Measurements from ENCODE around the gene MAPK12. TPM values are rescaled to one million over a fixed set of nuclear protein-coding genes. Genes with fewer than 3 reads are reported as not detected.

MAPK12 gene
- total RNA-seq, 1 donor from 2014 or later = 25.5 TPM

DNA sequence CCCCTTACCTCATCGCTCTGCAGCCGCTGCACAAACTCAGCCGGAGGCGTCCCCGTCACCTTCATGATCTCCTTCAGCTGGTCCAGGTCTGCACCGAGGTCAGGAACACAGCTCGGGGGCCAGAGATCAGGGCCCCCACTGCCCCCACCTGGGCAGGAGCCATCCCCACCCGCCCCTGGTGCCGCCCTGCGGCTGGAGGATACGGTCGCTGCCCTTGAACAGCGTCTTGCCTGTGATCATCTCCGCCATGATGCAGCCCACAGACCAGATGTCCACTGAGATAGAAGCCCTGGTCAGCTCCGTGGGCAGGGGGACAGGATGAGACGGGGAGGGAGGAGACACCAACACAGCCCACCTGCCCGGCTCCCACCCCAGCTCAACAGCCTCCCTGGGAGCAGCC is 5.9 kb downstream of the MAPK12 start:
- H3K36me3 ChIP-seq (ENCODE audit: control insufficient read depth, insufficient read depth, low read length) = peaks cover 2% of the 10 kb centered on the region
- no peak for DNase-seq (ENCODE audit: low read depth)
- no peaks in the 10 kb centered on the region for H3K27me3 ChIP-seq (ENCODE audit: control insufficient read depth, insufficient read depth, low read length)
- TF ChIP-seq, protein P1, sequence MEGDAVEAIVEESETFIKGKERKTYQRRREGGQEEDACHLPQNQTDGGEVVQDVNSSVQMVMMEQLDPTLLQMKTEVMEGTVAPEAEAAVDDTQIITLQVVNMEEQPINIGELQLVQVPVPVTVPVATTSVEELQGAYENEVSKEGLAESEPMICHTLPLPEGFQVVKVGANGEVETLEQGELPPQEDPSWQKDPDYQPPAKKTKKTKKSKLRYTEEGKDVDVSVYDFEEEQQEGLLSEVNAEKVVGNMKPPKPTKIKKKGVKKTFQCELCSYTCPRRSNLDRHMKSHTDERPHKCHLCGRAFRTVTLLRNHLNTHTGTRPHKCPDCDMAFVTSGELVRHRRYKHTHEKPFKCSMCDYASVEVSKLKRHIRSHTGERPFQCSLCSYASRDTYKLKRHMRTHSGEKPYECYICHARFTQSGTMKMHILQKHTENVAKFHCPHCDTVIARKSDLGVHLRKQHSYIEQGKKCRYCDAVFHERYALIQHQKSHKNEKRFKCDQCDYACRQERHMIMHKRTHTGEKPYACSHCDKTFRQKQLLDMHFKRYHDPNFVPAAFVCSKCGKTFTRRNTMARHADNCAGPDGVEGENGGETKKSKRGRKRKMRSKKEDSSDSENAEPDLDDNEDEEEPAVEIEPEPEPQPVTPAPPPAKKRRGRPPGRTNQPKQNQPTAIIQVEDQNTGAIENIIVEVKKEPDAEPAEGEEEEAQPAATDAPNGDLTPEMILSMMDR (IDR thresholded peaks at IDR 0.05; ENCODE audit: insufficient read depth, low read length, poor library complexity, severe bottlenecking) = no peak
- no peak overlapping the region for H3K4me3 ChIP-seq (ENCODE audit: low read depth, low read length)

DNA sequence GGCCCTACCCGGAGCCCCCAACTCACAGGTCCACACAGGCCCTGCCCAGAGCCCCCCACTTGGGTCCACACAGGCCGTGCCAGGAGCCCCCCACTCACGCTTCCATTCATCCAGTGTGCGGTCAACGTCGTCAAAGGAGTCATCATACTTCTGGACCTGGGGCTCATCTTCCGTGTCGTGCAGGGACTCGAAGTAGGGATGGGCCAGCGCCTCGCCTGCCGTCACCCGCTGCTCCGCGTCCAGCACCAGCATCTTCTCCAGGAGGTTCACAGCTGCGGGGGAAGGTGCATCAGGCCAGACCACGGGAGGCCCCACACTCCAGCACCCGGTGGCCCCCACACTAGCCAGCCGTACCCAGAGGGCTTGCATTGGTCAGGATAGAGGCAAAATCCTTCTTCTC is 6.4 kb downstream of the MAPK12 start:
- H3K27me3 ChIP-seq (ENCODE audit: control insufficient read depth, insufficient read depth, low read length) = no peaks in the 10 kb centered on the region
- H3K4me3 ChIP-seq (ENCODE audit: low read depth, low read length) = no peak overlapping the region
- TF ChIP-seq, protein P1 (IDR thresholded peaks at IDR 0.05; ENCODE audit: insufficient read depth, low read length, poor library complexity, severe bottlenecking) = no peak
- no peak for DNase-seq (ENCODE audit: low read depth)
- H3K36me3 ChIP-seq (ENCODE audit: control insufficient read depth, insufficient read depth, low read length) = peaks cover 2% of the 10 kb centered on the region

DNA sequence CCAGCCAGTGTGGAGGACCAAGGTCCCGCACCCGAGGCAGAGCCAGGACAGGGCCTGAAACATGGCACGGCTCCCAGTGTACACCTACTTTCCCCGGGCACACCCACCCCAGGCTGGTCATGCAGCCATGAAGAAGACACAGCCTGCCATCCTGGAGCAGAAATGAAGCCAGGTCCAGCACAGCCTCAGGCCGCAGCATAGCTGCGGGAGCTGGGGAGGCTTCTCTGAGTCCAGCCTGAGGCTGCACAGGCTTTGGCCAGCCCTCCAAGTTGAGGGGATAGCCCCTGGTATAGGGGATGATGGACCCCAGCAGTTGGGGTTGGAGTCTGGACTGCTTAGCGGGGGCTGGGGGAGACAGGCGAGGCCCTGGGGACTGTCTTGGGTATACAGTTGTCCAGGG is 7.5 kb downstream of the MAPK12 start:
- Histone ChIP-seq H3K36me3 (ENCODE audit: control insufficient read depth, insufficient read depth, low read length) (peaks cover 2% of the 10 kb centered on the region), H3K4me3 (ENCODE audit: low read depth, low read length) (no peak overlapping the region), H3K27me3 (ENCODE audit: control insufficient read depth, insufficient read depth, low read length) (no peaks in the 10 kb centered on the region)
- DNase-seq (ENCODE audit: low read depth) = no peak
- TF ChIP-seq, protein P1 (IDR thresholded peaks at IDR 0.05; ENCODE audit: insufficient read depth, low read length, poor library complexity, severe bottlenecking) = no peak

DNA sequence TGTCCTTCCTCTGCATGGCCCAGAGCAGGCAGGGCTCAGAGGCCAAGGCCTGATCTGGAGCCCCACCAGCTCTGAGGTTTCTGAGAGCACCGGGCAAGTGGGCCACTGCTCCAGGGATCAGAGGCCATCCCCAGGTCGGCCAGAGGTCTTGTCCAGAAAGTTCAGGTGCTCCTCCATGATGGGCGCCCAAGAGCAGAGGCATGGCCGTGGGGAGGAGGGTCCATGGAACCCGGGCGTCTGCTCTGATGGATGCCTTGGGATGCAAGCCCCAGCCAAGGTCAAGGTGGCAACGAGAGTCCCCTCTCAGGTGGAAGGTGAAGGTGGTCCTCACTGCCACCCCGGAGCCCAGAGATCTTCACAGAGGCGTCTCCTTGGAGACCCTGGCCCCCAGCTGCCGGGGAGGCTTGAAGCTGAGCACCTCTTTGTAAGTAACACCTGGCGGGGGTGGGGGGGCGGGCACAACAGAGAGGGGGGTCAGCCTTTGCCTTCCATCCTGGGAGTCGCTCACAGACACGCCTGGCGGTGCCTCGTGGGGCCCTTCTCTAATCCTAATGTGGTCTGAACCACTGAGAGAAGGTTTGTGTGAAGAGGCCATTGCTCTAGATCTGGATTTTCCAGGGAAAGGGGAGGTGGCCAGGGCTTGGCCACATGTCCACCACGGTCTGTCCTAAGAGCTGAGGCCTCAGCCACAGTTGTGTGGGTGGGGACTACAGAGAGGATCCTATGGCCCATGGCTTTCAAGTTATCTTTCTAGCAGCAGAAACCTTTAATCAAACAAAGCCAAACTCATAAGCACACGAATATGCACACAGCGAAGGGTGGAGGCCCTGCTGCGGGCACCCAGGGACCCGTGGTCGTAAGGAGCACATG is 8.2 kb downstream of the MAPK12 start:
- TF ChIP-seq, protein P1 (IDR thresholded peaks at IDR 0.05; ENCODE audit: insufficient read depth, low read length, poor library complexity, severe bottlenecking) = no peak
- H3K27me3 ChIP-seq (ENCODE audit: control insufficient read depth, insufficient read depth, low read length) = no peaks in the 10 kb centered on the region

DNA sequence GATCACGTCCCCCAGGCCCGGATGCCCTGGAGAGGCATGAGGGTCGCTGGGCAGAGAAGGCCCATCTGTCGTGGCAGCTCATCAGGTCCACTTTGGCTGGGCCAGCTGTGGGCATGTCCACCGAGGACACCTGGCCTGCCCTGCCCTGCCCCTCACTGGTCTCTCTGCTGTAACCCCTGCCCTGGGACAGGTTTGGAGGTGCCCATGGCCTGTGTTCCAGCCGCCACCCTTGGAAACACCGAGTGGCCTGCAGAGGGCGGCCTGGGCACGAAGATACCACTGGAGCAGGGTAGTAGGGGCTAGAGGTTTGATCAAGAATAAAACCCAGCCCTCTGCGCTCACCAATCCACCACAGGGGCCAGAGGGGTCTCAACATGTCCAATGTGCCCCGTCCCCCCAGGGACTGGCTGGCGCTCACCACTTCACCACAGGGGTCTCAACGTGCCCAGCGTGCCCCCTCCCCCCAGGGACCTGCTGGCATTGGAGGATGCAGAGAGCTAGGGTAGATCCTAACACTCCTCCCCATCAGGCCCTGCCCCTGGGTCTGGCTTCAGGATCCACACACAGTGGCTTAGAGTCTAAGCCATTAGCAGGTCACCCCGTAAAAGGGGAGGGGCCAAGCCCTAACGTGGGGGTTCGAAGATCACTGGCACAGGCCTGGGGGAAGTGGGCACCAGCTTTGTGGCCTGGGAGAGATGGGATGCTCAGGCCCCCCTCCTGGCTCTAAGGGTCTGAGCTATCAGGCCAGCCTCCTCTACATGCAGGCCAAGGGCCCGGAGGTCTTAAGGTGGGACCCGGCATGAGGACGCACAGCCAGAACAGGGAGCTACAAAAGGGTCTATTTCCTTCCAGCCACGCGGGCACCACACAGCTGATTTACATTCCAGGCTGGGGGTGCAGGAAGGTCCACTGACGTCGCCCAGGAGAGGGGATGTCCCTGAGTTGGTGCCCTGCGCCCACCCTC is 9.1 kb downstream of the MAPK12 start:
- H3K4me3 ChIP-seq (ENCODE audit: low read depth, low read length) = no peak overlapping the region
- no peak for DNase-seq (ENCODE audit: low read depth)
- H3K36me3 ChIP-seq (ENCODE audit: control insufficient read depth, insufficient read depth, low read length) = peaks cover 2% of the 10 kb centered on the region
- H3K27me3 ChIP-seq (ENCODE audit: control insufficient read depth, insufficient read depth, low read length) = no peaks in the 10 kb centered on the region
- TF ChIP-seq, protein P1 (IDR thresholded peaks at IDR 0.05; ENCODE audit: insufficient read depth, low read length, poor library complexity, severe bottlenecking) = peak; percentile 83

More for the DNA sequence above, 8.2 kb downstream of the MAPK12 start:
- Histone ChIP-seq H3K4me3 (ENCODE audit: low read depth, low read length) (no peak overlapping the region), H3K36me3 (ENCODE audit: control insufficient read depth, insufficient read depth, low read length) (peaks cover 2% of the 10 kb centered on the region)
- no peak for DNase-seq (ENCODE audit: low read depth)
